NT2/D1 (cell line): ENCODE results near the gene CUL3.

ENCODE experiments used
- SUZ12 ChIP-seq: IDR thresholded peaks from 2 replicates; pipeline ENCODE4 v1.6.1; 2011; ENCODE audit not compliant: insufficient read length, insufficient read depth; ENCODE audit errors: extremely low read depth
- YY1 ChIP-seq: IDR thresholded peaks from 2 replicates; pipeline ENCODE4 v1.6.1; 2011; ENCODE audit not compliant: insufficient read length, insufficient read depth
- ZNF274 ChIP-seq: IDR thresholded peaks from 2 replicates; pipeline ENCODE4 v1.6.1; 2011; ENCODE audit warnings: mild to moderate bottlenecking, low read depth, low read length

DNA sequence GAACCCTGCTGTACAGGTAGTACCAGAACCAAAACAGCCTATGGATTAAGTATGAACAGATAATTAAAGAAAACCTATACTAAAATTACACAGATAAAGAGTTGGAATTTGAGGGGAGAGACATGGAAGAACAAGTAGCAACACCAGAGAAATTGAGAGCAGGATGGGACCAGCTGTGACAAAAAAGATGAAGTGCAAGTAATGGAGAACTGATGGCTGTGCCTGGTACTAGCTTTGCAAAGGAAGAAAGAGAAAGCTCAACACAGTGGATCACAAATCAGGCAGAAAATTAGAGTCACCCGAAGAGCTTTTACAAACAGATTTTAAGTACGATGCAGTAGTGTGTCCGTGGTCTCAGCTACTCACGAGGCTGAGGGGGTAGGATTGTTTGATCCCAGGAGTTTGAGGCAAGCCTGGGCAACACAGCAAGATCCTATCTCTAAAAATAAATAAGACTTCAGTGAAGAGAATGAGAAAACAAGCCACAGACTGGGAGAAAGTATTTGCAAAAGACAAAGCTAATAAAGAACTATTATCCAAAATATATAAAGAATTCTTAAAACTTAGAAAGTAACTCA, 46.5 kb downstream of the CUL3 start:
- TF ChIP-seq YY1 (no peak), ZNF274 (no peak), SUZ12 (no peak)
